Hepatocyte (in vitro differentiated cells): ENCODE results near the gene URB2. TPM values are rescaled to one million over a fixed set of nuclear protein-coding genes. Genes with fewer than 3 reads are reported as not detected.

Experiments used
- DNase-seq: peaks from one replicate; pipeline ENCODE4 v3.0.0-alpha.2; 2016; ENCODE audit warnings: low spot score
- H2AFZ ChIP-seq: fragments of 200-600 bp; sonication (generic); 2 replicates; pipeline ENCODE4 v1.6.0; 2016; ENCODE audit warnings: antibody characterized with exemption, mild to moderate bottlenecking
- H3K27ac ChIP-seq: fragments of 200-600 bp; sonication (generic); 2 replicates; pipeline ENCODE4 v1.5.1; 2016; ENCODE audit warnings: mild to moderate bottlenecking
- H3K27me3 ChIP-seq: fragments of 200-600 bp; sonication (generic); 2 replicates; pipeline ENCODE4 v1.6.1; 2016
- H3K36me3 ChIP-seq: fragments of 200-600 bp; sonication (generic); replicated peaks from 2 replicates; pipeline ENCODE4 v1.5.1; 2016; ENCODE audit warnings: low read depth; ENCODE audit not compliant: insufficient read depth
- H3K4me1 ChIP-seq: fragments of 200-600 bp; sonication (generic); 2 replicates; pipeline ENCODE4 v1.5.1; 2016; ENCODE audit warnings: mild to moderate bottlenecking, moderate library complexity; ENCODE audit not compliant: insufficient read depth
- H3K4me2 ChIP-seq: fragments of 200-600 bp; sonication (generic); 2 replicates; pipeline ENCODE4 v1.6.0; 2016
- H3K4me3 ChIP-seq: fragments of 200-600 bp; sonication (generic); 2 replicates; pipeline ENCODE4 v1.5.1; 2016; ENCODE audit warnings: mild to moderate bottlenecking
- H3K79me2 ChIP-seq: fragments of 200-600 bp; sonication (generic); 2 replicates; pipeline ENCODE4 v1.6.0; 2017; ENCODE audit warnings: mild to moderate bottlenecking
- H3K9me2 ChIP-seq: fragments of 200-600 bp; sonication (generic); replicated peaks from 2 replicates; pipeline ENCODE4 v1.6.0; 2017; ENCODE audit warnings: mild to moderate bottlenecking; ENCODE audit not compliant: insufficient read depth
- H3K9me3 ChIP-seq: fragments of 200-600 bp; sonication (generic); 2 replicates; pipeline ENCODE4 v1.5.1; 2016; ENCODE audit warnings: low read depth, mild to moderate bottlenecking
- H4K20me1 ChIP-seq: fragments of 200-600 bp; sonication (generic); 2 replicates; pipeline ENCODE4 v1.6.0; 2016; ENCODE audit warnings: mild to moderate bottlenecking; ENCODE audit not compliant: insufficient read depth, poor library complexity, severe bottlenecking
- CTCF ChIP-seq: fragments of 200-600 bp; sonication (generic); IDR thresholded peaks from 2 replicates; pipeline ENCODE4 v1.5.1; 2016; ENCODE audit warnings: antibody characterized with exemption, mild to moderate bottlenecking; ENCODE audit not compliant: poor library complexity
- EZH2 ChIP-seq: fragments of 200-600 bp; sonication (generic); IDR thresholded peaks from 2 replicates; pipeline ENCODE4 v1.6.1; 2016; ENCODE audit warnings: antibody characterized with exemption, mild to moderate bottlenecking, borderline replicate concordance
- EZH2phosphoT487 ChIP-seq: fragments of 200-600 bp; sonication (generic); IDR thresholded peaks from one replicate; pipeline ENCODE4 v1.6.1; 2018; ENCODE audit warnings: antibody characterized with exemption, mild to moderate bottlenecking, low read depth, moderate library complexity; ENCODE audit not compliant: unreplicated experiment, severe bottlenecking
- WGBS: methylation state at CpG from one replicate; pipeline ENCODE4 v1.1.6; 2016; ENCODE audit warnings: low lambda C conversion rate; ENCODE audit errors: missing lambda C conversion rate; 5-methylcytosine and 5-hydroxymethylcytosine counted together
- polyA plus RNA-seq: library from polyadenylated mRNA; unstranded; fragments of >200 nt; fragmentation: Nextera tagmentation; extraction: Ambion mirVana; gene quantifications from 2 replicates; pipeline ENCODE4 v1.2.1, GENCODE V29; 2016
- total RNA-seq: library from RNA; depleted of rRNA; stranded (reverse); fragments of >200 nt; gene quantifications from 2 replicates; pipeline ENCODE4 v1.2.3, GENCODE V29; 2014

The URB2 gene
- total and polyA plus RNA-seq, 2 experiments from 2014 or later: 4.6 to 12.4 TPM

DNA sequence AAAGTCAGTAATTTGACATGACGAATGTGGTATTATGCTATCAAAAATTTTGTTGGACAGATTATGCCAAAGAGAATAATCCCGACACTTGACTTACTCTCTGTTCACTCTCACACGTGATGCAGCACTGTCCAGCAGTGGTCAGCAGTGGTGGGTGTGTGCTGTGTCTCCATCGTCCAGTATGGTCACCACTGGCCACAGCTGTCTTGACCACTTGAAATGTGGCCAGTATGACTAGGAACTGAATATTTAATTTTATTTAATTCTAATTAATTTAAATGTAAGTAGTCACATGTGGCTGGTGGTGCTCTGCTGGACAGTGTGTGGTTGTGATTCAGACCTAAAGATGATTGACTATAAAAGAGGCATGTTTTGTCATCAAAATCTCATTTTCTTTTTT, 24.0 kb downstream of the URB2 start:
- no peak for DNase-seq
- H2AFZ ChIP-seq: no peak overlapping the region
- H3K36me3 ChIP-seq: no peaks in the 10 kb centered on the region
- no peaks in the 10 kb centered on the region for H4K20me1 ChIP-seq
- 94% methylated on average over 4 of the region's 4 CpGs for WGBS
- H3K27me3 ChIP-seq: no peaks in the 10 kb centered on the region
- H3K79me2 ChIP-seq: no peaks in the 10 kb centered on the region
- H3K4me1 ChIP-seq: no peaks in the 10 kb centered on the region
- no peaks in the 10 kb centered on the region for H3K9me2 ChIP-seq
- H3K4me2 ChIP-seq: no peak overlapping the region
- H3K9me3 ChIP-seq: no peaks in the 10 kb centered on the region
- H3K27ac ChIP-seq: no peak overlapping the region
- TF ChIP-seq EZH2phosphoT487 (no peak), CTCF (no peak), EZH2 (no peak)
- no peak overlapping the region for H3K4me3 ChIP-seq

DNA sequence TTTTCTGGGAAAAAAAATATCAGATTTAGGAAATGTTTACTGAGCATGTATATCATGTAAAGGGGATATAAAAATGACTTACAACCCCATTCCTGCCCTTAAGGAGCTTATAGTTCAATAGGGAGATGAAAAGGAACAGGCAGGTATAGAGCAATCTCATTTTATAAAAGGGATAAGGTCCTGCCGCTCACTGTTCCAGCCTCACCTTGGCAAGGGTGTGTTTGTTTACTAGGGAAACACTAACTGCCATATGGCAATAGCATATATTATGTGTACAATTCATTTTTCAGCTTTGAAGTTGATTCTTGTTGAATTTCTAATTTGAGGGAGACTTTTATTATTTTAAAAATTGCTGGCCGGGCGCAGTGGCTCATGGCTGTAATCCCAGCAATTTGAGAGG, 25.5 kb downstream of the URB2 start:
- H3K27ac ChIP-seq: no peak overlapping the region
- no peaks in the 10 kb centered on the region for H3K36me3 ChIP-seq
- no peak for DNase-seq
- no peaks in the 10 kb centered on the region for H4K20me1 ChIP-seq
- H3K9me2 ChIP-seq: no peaks in the 10 kb centered on the region
- no peaks in the 10 kb centered on the region for H3K9me3 ChIP-seq
- TF ChIP-seq EZH2 (no peak), CTCF (no peak), EZH2phosphoT487 (no peak)
- no peak overlapping the region for H3K4me3 ChIP-seq
- H3K79me2 ChIP-seq: no peaks in the 10 kb centered on the region
- H3K27me3 ChIP-seq: no peaks in the 10 kb centered on the region
- H3K4me2 ChIP-seq: no peak overlapping the region
- WGBS: 93% methylated on average over 3 of the region's 3 CpGs
- no peak overlapping the region for H2AFZ ChIP-seq
- no peaks in the 10 kb centered on the region for H3K4me1 ChIP-seq

DNA sequence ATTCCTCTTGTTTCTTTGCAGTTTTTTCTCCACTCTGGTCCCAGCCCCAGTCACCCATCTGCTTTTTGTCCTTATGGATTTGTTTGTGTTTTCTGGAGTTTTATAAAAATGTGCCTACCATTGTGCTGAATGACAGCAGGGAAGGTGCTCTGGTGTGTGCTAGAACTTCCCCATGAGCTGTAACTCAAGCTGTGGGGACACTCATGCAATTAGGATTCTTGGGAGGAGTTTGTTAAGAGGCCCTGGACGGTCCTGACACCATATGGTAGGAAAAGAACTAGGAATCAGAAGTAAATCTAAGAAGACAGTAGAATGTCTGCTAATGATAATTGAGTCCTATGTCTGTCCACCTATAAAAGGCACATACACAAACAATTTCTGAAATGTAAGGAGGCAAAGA, 27.4 kb downstream of the URB2 start:
- DNase-seq: no peak
- Histone ChIP-seq H3K4me3 (no peak overlapping the region), H3K27me3 (no peaks in the 10 kb centered on the region), H2AFZ (no peak overlapping the region), H3K4me2 (no peak overlapping the region), H4K20me1 (no peaks in the 10 kb centered on the region), H3K36me3 (no peaks in the 10 kb centered on the region), H3K27ac (no peak overlapping the region), H3K9me3 (no peaks in the 10 kb centered on the region), H3K4me1 (no peaks in the 10 kb centered on the region), H3K79me2 (no peaks in the 10 kb centered on the region), H3K9me2 (no peaks in the 10 kb centered on the region)
- 90% methylated on average over 1 of the region's 1 CpG for WGBS
- TF ChIP-seq EZH2phosphoT487: no peak
- TF ChIP-seq CTCF: no peak
- no peak for TF ChIP-seq EZH2

- H4K20me1 ChIP-seq: no peaks in the 10 kb centered on the region
- 96% methylated on average over 5 of the region's 5 CpGs for WGBS
- H3K79me2 ChIP-seq: no peaks in the 10 kb centered on the region
- H2AFZ ChIP-seq: no peak overlapping the region
- no peak overlapping the region for H3K4me3 ChIP-seq
- TF ChIP-seq EZH2 (no peak), EZH2phosphoT487 (no peak), CTCF (no peak)
- H3K4me2 ChIP-seq: no peak overlapping the region
- H3K27ac ChIP-seq: no peak overlapping the region
- H3K9me2 ChIP-seq: no peaks in the 10 kb centered on the region
- no peak for DNase-seq
- no peaks in the 10 kb centered on the region for H3K4me1 ChIP-seq
- no peaks in the 10 kb centered on the region for H3K27me3 ChIP-seq
- H3K9me3 ChIP-seq: no peaks in the 10 kb centered on the region
- H3K36me3 ChIP-seq: no peaks in the 10 kb centered on the region
Measured at GRCh38 chr1:229655781-229656180, 29.7 kb downstream of the URB2 start.
